MM.1S (cell line): ENCODE results near the gene PRSS36.

Source experiments
- EZH2phosphoT487 ChIP-seq: fragments of 300-600 bp; sonication (generic); IDR thresholded peaks from 2 replicates; pipeline ENCODE4 v1.6.1; 2018; ENCODE audit warnings: antibody characterized with exemption, low read length
- TF ChIP-seq, protein P1 (sequence below): fragments of 300-600 bp; sonication (generic); IDR thresholded peaks from 2 replicates; pipeline ENCODE4 v1.5.1; 2016; ENCODE audit warnings: antibody characterized with exemption, low read length, mixed read lengths

DNA sequence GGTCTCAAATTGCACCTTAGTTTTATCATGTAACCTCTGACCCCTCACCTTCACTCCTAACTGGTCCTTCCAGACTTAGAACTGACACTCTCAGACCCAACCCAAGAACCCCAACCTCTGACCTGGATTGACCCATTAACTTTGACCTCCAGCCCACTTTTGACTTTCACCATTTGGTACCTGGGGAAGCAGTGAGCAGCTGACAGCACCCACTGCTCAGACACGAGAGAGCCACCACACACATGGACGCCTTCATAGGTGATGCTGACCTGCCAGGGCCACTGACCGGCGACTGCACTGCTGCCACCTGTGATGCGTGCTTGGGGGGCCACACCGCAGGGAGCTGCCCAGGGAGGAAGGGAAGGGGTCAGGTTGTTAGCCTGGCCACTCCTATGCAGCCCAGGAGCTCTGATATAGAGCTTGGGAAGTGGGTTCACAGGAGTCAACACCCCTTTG is 16.8 kb downstream of the PRSS36 start:
- TF ChIP-seq, protein P1, sequence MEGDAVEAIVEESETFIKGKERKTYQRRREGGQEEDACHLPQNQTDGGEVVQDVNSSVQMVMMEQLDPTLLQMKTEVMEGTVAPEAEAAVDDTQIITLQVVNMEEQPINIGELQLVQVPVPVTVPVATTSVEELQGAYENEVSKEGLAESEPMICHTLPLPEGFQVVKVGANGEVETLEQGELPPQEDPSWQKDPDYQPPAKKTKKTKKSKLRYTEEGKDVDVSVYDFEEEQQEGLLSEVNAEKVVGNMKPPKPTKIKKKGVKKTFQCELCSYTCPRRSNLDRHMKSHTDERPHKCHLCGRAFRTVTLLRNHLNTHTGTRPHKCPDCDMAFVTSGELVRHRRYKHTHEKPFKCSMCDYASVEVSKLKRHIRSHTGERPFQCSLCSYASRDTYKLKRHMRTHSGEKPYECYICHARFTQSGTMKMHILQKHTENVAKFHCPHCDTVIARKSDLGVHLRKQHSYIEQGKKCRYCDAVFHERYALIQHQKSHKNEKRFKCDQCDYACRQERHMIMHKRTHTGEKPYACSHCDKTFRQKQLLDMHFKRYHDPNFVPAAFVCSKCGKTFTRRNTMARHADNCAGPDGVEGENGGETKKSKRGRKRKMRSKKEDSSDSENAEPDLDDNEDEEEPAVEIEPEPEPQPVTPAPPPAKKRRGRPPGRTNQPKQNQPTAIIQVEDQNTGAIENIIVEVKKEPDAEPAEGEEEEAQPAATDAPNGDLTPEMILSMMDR, result no peak
- no peak for TF ChIP-seq EZH2phosphoT487
